Measurements from ENCODE around the gene PDE4D.
"Not testable (repeated sequence)": the region's sequence is repeated elsewhere in the genome, so short reads cannot be mapped to it uniquely, and the experiment has no call there.

Gene PDE4D

DNA sequence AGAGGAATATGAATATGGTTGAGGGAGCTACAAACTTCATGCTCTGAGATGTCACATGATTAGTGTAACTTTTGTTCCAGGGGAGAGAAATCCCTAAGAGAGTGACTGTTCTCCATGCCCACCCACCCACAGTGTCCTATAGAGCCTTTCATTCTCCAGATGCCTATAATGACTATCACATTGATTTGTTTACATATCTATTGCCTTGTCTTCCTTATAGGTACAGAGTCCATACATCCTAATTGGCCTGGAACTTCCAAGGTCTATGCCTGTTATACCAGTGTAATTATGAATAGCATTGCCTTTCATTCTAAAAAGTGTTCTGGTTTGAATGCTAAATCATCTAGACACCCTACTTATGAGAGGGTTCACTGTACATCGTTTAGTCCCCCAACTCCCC, 835.3 kb downstream of the PDE4D start:
- DNase-seq (ENCODE audit: low read depth) = no peak
- no peak overlapping the region for H3K4me3 ChIP-seq (ENCODE audit: control insufficient read depth, low read depth, low read length)
- TF ChIP-seq CTCF (conservative IDR thresholded peaks at IDR 0.05; ENCODE audit: control insufficient read depth, insufficient read depth, low read depth, low read length) = no peak

DNA sequence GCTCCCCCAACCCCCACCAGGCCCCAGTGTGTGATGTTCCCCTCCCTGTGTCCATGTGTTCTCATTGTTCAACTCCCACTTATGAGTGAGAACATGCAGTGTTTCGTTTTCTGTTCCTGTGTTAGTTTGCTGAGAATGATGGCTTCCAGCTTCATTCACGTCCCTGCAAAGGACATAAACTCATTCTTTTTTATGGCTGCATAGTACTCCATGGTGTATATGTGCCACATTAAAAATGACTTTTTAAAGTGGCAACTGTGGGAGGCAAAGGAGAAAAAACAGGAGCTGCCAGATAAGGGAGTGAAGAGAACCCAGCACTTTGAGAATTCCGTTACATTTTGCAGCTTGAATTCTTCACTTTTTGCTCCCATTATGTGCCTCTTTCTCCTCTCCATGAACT, 836.9 kb downstream of the PDE4D start:
- not testable (repeated sequence) for DNase-seq (ENCODE audit: low read depth); H3K4me3 ChIP-seq (ENCODE audit: control insufficient read depth, low read depth, low read length)

DNA sequence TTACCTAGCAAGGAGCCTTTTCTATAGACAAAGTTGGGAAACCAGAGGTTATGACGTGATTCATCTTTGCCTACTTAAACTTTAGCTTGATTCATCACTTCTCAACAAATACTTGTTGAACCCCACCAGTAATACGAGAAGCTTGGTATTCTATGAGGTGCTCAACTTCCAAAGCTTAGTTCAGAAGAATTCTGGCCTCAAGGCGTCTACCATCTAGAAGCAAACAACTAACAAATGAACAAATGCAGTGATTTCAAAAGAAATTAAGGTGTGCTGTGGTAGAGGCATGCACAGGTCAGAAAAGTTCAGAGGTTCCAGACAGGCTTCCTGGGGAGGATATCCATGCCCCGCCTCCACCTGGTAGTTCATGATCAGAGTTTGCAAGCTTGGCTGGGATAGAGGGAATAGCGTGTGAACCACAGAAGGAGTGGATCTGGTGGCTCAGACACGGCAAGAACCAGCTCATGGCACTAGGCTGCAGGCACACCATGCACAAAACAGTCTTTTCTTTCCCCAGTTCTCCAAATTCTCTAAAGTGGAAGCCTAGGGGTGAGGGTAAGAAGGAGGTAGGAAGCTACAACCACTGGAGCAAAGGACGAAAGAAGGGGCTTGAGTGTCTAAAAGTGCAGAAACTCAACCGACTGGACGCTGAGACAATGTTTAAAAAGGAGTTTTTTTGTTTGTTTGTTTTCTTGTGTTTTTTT, 837.6 kb downstream of the PDE4D start:
- TF ChIP-seq CTCF (conservative IDR thresholded peaks at IDR 0.05; ENCODE audit: control insufficient read depth, insufficient read depth, low read depth, low read length) = no peak
- no peak for DNase-seq (ENCODE audit: low read depth)
- no peak overlapping the region for H3K4me3 ChIP-seq (ENCODE audit: control insufficient read depth, low read depth, low read length)

- no peak overlapping the region for H3K4me3 ChIP-seq (ENCODE audit: control insufficient read depth, low read depth, low read length)
- DNase-seq (ENCODE audit: low read depth) = no peak
- TF ChIP-seq CTCF (conservative IDR thresholded peaks at IDR 0.05; ENCODE audit: control insufficient read depth, insufficient read depth, low read depth, low read length) = no peak
Measured at GRCh38 chr5:59054963-59055528, 838.5 kb downstream of the PDE4D start.

DNA sequence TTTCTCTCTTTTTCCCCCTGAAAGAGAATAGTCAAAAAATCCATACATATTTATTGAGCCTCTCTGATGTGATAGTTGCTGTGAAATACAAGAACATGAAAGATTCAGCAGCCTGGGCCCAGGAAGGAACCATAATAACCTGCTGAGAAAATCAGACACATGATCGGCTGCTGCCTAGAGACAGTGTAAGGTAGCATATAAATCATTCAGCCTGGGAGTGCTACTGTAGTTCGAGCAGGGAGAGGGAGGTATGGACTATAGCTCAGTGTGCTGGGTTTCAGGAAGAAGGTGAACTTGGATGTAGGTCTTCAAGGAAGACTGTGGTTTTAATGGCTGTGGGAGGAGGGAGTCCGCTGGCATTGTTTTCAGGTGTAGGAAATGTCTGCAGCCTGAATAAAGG, 841.6 kb downstream of the PDE4D start:
- TF ChIP-seq CTCF (conservative IDR thresholded peaks at IDR 0.05; ENCODE audit: control insufficient read depth, insufficient read depth, low read depth, low read length) = no peak
- DNase-seq (ENCODE audit: low read depth) = no peak
- no peak overlapping the region for H3K4me3 ChIP-seq (ENCODE audit: control insufficient read depth, low read depth, low read length)

- no peak for DNase-seq (ENCODE audit: low read depth)
- H3K4me3 ChIP-seq (ENCODE audit: control insufficient read depth, low read depth, low read length) = no peak overlapping the region
- TF ChIP-seq CTCF (conservative IDR thresholded peaks at IDR 0.05; ENCODE audit: control insufficient read depth, insufficient read depth, low read depth, low read length) = no peak
Measured at GRCh38 chr5:59049095-59049494, 844.4 kb downstream of the PDE4D start.

GRCh38 chr5:59042201-59043055, 851.1 kb downstream of the PDE4D start:
- no peak overlapping the region for H3K4me3 ChIP-seq (ENCODE audit: control insufficient read depth, low read depth, low read length)
- no peak for TF ChIP-seq CTCF (conservative IDR thresholded peaks at IDR 0.05; ENCODE audit: control insufficient read depth, insufficient read depth, low read depth, low read length)
- peak; percentile 92 for DNase-seq (ENCODE audit: low read depth)
